Peyer's patch (tissue), 4 donors: ENCODE results near the gene CSH1.

Experiments
- CTCF ChIP-seq, 6 experiments: fragments of 450-650 bp in 4 of 6; fragments of 200-600 bp in 2 of 6; sonication (generic) in 1 of 6; IDR thresholded peaks; one replicate each; pipeline ENCODE4 v1.5.1; 2017 to 2019; ENCODE audit warnings: antibody characterized with exemption in 6 of 6, mild to moderate bottlenecking in 3 of 6, moderate library complexity in 1 of 6
- POLR2A ChIP-seq, 2 donors: fragments of 450-650 bp; IDR thresholded peaks; one replicate each; pipeline ENCODE4 v1.5.1; 2017; ENCODE audit warnings: antibody characterized with exemption in 2 of 2, mild to moderate bottlenecking in 2 of 2, moderate library complexity in 2 of 2

GRCh38 chr17:63929860-63930766 lies 33.7 kb upstream of the CSH1 start:
- TF ChIP-seq CTCF (IDR thresholded peaks at IDR 0.05) (no peak), POLR2A (IDR thresholded peaks at IDR 0.05) (no peak)
